Eye (tissue), 1 donor: ENCODE results near the gene OR51B5.
"Not testable (repeated sequence)": the region's sequence is repeated elsewhere in the genome, so short reads cannot be mapped to it uniquely, and the experiment has no call there.

Source experiments
- DNase-seq: peaks from one replicate; pipeline ENCODE4 v3.0.0-alpha.2; 2015

OR51B5 gene

DNA sequence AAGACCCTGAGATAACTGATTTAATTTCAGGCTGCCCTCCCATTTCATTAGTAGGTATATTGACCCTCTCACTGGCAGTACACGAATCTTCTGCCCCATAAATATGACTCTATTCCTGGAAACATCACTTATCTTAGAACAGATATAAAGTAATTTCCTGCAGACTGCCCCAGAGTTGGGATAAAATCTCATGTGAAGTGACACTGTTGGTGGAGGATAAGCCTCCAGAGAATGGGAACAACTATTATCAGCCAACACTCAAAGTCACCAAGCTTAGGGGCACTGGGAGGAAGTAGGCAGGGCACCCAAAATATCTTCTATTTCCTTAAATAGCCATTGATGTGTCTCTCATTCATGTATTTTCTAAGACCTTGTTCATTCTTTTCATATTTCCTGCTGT lies 8.2 kb downstream of the OR51B5 start:
- no peak for DNase-seq

GRCh38 chr11:5324197-5324596 lies 19.1 kb downstream of the OR51B5 start, which contains the start of gene OR51B2:
OR51B2 (minus strand) TSS chr11:5324297; CDS start chr11:5324297, 0 bp downstream.
- no peak for DNase-seq

DNA sequence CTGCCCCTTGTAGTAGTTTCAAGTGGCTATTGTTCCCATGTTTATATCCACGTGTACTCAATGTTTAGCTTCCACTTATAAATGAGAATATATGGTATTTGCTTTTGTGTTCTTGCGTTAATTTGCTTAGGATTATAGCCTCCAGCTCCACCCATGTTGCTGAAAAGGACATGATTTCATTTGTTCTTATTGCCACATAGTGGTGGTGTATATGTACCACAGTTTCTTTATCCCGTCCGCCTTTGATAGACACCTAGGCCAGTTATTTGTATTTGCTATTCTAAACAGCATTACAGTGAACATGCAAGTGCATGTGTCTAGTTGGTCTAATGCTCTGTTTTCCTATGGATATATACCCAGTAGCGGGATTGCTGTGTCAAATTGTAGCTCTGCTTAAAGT lies 26.0 kb downstream of the OR51B5 start:
- DNase-seq, result no peak

DNA sequence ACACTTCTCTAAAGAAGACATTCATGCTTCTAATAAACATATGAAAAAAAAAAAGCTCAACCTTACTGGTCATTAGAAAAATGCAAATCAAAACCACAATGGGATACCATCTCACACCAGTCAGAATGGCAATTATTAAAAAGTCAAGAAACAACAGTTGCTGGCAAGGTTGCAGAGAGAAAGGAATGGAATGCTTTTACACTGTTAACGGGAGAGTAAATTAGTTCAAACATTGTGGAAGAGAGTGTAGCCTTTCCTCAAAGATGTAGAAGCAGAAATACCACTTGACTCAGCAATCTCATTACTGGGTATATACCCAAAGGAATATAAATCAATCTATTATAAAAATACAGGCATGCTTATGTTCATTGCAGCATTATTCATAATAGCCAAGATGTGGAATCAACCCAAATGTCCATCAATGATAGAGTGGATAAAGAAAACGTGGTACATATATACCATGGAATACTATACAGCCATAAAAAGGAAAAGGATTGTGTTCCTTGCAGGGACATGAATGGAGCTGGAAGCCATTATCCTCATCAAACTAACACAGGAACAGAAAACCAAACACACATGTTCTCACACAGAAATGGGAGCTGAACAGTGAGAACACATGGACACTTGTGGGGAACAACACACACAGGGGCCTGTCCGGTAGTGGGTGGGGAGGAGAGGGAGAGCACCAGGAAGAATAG lies 29.8 kb downstream of the OR51B5 start:
- not testable (repeated sequence) for DNase-seq

DNA sequence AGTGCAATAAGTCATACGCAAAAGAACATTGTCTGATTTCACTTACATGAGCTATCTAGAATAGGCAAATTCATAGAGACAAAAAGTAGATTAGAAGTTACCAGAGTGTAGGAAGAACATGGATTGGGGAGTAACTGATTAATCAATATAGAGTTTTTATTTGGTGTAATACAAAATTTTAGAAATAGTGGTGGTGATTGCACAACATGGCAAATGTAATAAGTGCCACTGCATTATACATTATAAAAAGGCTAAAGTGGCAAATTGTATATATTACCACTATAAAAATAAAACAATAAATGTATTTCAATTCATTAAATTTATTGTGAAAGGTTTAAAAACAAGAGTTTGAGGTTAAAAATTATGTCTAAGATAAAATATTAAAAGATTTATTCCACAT lies 32.9 kb downstream of the OR51B5 start:
- DNase-seq, result no peak

DNA sequence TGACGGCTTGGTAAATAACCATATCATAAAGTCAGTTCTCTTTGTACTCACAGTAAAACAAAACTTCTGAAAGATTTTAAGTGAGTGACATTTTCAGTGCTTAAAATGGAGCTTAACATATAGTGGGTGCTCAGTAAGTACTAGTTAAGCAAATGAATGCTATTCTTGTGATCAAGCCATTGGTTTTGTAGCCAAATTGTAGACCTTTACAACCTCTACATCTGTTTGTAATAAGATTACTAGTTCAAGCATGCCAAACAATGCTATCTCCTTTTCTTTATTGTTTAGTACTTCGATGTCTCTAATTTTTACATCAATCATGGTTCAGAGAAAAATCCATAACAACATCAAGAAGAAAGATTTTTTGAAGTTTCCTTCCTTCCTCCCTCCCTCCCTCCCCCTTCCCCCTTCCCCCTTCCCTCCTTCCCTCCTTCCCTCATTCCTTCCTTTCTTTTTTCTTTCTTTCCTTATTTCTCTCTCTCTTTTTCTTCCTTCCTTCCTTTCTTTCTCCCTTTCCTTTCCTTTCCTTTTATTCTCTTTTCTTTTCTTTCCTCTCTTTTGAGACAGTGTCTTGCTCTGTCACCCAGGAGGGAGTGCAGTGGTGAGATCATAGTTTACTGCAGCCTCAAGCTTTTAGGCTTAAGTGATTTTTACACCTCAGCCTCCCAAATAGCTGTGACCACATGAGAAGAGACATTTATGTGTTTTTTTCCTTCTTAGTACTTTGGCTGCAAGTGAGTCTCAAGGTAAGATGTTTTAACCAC lies 35.9 kb downstream of the OR51B5 start:
- DNase-seq, result no peak

GRCh38 chr11:5304046-5304445 lies 39.3 kb downstream of the OR51B5 start:
- DNase-seq, result no peak

DNA sequence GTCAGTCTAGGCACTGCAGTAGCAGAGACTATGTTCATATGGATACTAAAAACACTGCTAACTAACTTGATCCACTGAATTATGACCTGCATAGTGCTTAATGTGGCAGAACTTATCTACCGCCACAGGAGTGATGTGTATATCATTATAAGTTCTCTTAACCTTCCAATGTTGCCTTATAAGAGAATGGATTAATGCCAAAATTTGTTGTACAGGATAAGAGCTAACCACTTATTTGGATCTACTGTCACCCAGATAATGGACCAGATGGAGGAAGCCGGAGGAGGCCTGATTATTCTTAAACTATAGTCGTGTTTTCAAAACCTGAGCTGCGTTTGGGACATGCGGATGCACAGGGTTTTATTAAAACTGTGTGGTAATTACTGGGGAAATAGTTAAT lies 39.7 kb downstream of the OR51B5 start:
- no peak for DNase-seq

- DNase-seq, result no peak
These were observed 41.5 kb downstream of the OR51B5 start, which contains the start of gene OR51B4 for GRCh38 chr11:5301846-5302245. OR51B4 (minus strand) TSS chr11:5301946; CDS start chr11:5301946, 0 bp downstream.

DNA sequence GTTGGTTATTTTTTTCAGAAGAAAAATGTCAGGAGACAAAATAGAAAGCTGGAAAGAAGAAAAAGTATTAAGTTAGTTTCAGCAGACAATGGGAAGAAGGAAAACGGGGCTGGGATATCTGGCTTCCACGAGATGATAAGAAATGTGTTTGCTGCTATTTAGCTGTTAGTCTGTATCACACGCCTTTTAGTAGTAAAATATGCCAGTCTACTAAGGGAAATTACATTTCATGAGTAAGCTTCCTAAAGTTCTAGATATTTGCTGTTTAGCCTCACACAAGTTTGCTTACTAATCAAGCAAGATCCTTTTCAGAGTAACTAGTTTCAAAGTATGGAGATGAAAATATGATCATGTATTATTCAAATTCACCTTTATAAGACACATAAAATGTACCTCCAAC lies 43.1 kb downstream of the OR51B5 start:
- no peak for DNase-seq

DNA sequence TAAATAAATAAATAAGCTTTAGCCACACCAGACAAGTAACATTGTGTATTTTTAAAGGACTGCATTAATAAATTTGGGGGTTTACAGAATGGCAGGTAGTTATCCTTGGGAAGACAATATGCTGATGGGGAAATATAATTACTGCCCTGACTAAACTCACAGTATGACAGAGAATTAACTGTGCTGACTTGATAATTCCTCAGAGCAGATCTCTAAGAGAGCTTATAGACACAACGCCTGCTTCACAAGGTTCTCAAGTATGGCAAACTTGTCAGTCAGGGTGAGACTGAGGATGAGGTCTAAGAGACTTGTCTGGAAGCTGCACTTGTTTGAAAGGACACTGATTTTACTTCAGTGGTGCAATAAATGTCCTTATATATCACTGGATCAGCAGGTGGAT lies 44.9 kb downstream of the OR51B5 start:
- no peak for DNase-seq

GRCh38 chr11:5297721-5298323 lies 45.5 kb downstream of the OR51B5 start:
- no peak for DNase-seq

DNA sequence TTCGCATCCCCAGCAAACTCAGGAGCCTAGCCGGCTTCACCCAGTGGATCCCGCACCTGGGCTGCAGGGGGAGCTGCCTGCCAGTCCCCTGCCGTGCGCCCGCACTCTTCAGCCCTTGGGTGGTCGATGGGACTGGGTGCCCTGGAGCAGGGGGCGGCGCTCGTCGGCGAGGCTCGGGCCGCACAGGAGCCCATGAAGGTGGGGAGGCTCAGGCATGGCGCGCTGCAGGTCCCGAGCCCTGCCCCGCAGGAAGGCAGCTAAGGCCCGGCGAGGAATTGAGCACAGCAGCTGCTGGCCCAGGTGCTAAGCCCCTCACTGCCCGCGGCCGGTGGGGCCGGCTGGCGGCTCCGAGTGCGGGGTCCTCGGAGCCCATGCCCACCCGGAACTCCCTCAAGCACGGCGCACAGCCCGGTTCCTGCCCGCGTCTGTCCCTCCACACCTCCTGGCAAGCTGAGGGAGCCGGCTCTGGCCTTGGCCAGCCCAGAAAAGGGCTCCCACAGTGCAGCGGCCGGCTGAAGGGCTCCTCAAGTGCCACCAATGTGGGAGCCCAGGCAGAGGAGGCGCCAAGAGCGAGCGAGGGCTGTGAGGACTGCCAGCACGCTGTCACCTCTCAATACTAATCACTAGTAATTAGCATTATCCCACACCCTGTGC lies 48.9 kb downstream of the OR51B5 start:
- DNase-seq, result not testable (repeated sequence)

GRCh38 chr11:5293028-5293427 lies 50.3 kb downstream of the OR51B5 start:
- DNase-seq, result no peak
